GM12801 (cell line): ENCODE data around the gene TRPV6.

Experiments
- CTCF ChIP-seq: IDR thresholded peaks from one replicate; pipeline ENCODE4 v1.5.1; 2011; ENCODE audit warnings: control low read depth; ENCODE audit not compliant: insufficient read length; ENCODE audit errors: extremely low read depth

The TRPV6 gene

DNA sequence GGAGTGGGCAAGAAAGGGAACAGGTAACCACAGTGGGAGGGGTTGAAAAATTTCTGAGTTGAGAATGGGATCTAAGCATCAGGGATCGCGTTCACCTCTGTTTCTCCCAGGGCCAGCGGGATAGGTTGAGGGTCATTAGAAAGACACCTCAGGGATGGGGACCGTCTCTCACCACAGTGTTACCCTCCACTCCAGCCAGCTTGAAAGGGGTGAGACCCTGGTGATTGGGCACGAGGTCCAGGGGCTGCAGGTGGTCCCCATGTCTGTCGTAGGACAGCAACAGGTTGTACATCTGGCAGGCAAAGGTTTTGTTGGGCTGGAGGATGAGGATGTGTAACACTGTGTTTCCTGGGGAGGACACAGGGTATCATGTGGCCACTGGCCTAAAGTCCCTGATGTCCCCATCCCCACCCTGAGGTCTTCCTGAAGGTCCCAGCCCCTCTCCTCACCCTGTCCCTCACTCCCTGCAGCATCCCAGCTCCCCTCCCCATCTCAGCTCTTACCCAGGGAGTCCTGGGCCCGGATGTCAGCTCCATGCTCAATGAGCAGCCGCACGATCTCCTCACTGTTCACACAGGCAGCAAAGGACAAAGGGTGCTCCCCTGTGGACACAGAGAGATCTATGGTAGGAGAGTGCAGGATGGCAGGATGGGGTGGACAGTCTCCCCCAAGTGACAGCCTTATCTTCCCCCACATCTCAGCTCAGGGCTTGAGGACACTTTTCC is 9.1 kb downstream of the TRPV6 start:
- no peak for TF ChIP-seq CTCF

DNA sequence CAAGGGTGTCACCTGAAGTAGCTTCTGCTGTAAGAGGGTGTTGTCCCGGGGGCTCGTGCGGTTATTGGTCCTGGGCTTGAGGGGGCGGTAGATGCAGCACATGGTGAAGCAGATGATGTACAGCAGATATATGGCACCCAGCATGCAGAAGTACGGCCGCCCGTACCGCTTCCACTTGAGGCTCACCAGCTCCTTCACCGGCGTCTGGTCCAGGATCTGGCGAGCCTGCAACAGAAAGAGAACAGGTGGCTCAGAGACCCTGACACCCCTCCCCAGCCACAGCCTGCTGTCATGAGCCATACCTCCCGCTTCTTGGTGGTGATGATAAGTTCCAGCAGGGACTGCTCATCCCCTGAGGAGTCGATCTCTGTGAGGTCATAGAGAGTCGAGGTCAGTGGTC is 10.1 kb downstream of the TRPV6 start:
- no peak for TF ChIP-seq CTCF

GRCh38 chr7:142874837-142875236 is 10.7 kb downstream of the TRPV6 start:
- no peak for TF ChIP-seq CTCF

DNA sequence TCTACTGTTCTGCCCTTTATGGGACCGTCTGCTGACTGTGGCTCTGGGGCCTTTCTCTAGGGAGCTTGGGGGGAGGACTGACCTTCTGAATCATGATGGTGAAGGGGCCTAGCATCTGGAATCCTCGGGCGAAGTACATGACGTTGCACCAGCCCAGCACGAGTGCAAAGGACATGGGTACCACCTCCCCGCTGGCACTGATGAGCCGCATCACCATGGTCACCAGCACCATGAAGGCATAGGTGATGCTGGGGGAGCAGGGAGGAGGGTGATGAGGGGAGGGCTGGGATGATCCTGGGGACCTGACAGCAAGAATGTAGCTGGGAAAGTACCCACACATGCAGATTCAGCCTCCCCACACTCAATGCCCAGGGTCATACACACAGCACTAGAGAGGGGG is 11.1 kb downstream of the TRPV6 start:
- TF ChIP-seq CTCF = no peak

DNA sequence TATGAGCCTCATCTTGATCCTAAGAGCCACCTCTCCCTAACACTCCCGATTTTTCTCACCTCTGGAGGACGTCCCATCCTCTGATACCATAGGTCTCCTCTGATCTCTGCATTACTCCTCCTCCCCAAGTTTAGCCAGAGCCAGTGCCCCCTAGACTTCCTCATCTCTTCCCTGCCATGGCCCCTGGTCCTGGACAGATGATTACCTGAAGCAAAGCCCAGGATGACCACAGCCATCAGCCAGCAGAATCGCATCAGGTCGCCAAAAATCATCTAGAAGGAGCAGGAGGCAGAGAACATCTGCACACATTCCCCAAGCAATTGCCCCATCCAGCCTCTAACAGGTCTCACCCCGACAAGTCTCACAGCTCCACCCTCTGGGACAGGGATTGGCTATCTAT is 11.7 kb downstream of the TRPV6 start:
- no peak for TF ChIP-seq CTCF

DNA sequence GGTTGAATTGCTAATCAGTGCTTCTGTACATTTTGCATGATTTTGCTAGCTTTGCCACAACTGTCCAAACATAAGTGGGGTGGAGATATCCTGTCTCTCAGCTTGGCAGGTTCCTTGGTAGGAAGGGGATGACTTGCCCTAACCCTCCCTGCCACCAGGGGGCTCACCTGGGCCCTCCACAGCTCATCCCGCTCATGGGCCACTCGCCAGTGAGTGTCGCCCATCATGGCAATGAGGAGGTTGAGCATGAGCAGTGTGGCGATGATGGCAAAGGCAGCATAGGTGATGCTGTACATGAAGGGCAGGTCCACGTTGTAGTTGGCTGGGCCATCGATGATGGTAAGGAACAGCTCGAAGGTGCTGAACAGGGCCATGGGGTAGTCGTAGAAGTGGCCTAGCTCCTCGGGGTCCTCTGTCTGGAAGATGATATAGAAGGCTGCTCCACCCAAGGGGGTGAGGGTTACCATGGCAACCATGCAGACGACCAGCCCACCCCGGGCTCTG is 12.2 kb downstream of the TRPV6 start:
- no peak for TF ChIP-seq CTCF

GRCh38 chr7:142872106-142872675 is 13.4 kb downstream of the TRPV6 start:
- TF ChIP-seq CTCF = no peak
